Measurements from ENCODE around the gene WFS1.

DNA sequence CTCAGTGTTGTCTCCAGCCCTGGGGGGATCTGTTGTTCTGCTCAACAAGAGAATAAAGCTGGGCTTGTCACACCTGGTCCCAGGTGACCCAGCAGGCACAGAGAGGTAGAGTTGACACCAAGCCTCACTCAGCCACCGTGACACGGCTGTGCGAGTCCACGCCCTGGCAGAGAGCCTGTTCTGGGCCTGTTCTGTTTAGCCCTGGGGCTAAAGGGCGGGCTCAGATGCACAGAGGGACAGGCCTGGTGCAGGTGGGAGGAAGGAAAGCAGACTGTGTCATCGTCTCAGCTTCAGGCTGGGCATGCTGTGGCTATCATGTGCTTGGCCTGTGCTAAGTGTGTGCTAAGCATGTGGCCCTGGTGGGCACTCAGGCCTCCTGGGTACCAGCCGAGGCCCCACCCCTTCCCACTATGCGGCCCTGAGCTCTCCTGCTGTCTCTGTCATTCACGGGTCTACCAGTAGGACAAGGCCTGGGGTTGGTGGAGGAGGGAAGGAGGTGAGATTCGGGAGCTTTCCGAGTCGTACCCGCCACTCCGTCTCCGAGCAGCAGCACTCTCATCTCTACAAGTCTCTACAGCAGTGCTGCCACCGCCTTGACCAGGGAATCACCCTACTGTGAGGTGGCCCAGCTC lies 10.8 kb downstream of the WFS1 start:
- TF ChIP-seq, protein P1, sequence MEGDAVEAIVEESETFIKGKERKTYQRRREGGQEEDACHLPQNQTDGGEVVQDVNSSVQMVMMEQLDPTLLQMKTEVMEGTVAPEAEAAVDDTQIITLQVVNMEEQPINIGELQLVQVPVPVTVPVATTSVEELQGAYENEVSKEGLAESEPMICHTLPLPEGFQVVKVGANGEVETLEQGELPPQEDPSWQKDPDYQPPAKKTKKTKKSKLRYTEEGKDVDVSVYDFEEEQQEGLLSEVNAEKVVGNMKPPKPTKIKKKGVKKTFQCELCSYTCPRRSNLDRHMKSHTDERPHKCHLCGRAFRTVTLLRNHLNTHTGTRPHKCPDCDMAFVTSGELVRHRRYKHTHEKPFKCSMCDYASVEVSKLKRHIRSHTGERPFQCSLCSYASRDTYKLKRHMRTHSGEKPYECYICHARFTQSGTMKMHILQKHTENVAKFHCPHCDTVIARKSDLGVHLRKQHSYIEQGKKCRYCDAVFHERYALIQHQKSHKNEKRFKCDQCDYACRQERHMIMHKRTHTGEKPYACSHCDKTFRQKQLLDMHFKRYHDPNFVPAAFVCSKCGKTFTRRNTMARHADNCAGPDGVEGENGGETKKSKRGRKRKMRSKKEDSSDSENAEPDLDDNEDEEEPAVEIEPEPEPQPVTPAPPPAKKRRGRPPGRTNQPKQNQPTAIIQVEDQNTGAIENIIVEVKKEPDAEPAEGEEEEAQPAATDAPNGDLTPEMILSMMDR (IDR thresholded peaks at IDR 0.05): no peak
- TF ChIP-seq POLR2A (IDR thresholded peaks at IDR 0.05; ENCODE audit: low read depth) (no peak), EP300 (IDR thresholded peaks at IDR 0.05) (no peak)

Measured in esophagus muscularis mucosa (tissue), 4 donors.